Epidermal melanocyte (primary cell): ENCODE measurements around the gene MOB4.
"Not testable (repeated sequence)": the region's sequence is repeated elsewhere in the genome, so short reads cannot be mapped to it uniquely, and the experiment has no call there.

ENCODE experiments used
- DNase-seq: peaks from one replicate; pipeline ENCODE4 v3.0.0; 2011; ENCODE audit warnings: low spot score; ENCODE audit not compliant: insufficient read length

The MOB4 gene

GRCh38 chr2:197515739-197516392 lies at the start of gene MOB4:
MOB4 (plus strand) TSS chr2:197516066; CDS start chr2:197516087, 21 bp downstream.
- DNase-seq = peak; percentile 73

- DNase-seq = no peak
Observed at GRCh38 chr2:197472166-197472565, 43.7 kb upstream of the MOB4 start.

DNA sequence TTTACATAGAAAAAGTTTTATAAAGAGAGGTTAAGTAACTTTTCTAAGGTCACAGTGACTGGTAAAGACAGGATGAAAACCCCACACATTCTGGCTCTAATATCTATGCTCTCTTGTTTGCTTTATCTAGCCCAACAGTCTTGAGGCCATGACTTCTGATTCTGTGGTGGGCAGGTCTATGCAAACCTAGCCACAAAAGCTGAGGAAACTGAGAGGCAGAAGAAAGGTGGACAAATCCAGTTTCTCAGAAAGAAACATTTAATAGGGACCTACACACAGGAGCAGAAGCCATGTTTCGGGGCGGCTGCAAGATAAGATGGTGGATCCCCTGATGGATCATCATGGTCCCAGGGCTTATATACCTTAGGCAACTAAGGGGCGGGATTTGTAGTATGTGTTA lies 38.1 kb upstream of the MOB4 start:
- DNase-seq = no peak

GRCh38 chr2:197480165-197481036 lies 35.5 kb upstream of the MOB4 start:
- DNase-seq = no peak

GRCh38 chr2:197484248-197484647 lies 31.6 kb upstream of the MOB4 start:
- DNase-seq = not testable (repeated sequence)

GRCh38 chr2:197486175-197486574 lies 29.7 kb upstream of the MOB4 start:
- no peak for DNase-seq

DNA sequence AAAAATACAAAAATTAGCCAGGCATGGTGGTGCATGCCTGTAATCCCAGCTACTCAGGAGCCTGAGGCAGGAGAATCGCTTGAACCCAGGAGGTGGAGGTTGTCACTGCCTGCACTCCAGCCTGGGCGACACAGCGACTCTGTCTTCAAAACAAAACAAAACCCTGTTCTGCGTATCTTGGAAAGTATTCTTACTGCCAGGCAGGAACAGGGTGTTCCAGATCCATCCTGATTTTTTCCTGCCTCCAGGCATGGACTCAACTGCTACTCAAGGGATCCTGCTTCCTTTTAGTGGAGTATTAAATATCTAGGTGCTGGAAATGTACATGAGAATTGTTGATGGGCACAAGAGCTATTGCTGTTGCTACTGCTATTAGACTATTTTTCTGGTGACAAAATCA lies 28.5 kb upstream of the MOB4 start:
- DNase-seq = no peak

DNA sequence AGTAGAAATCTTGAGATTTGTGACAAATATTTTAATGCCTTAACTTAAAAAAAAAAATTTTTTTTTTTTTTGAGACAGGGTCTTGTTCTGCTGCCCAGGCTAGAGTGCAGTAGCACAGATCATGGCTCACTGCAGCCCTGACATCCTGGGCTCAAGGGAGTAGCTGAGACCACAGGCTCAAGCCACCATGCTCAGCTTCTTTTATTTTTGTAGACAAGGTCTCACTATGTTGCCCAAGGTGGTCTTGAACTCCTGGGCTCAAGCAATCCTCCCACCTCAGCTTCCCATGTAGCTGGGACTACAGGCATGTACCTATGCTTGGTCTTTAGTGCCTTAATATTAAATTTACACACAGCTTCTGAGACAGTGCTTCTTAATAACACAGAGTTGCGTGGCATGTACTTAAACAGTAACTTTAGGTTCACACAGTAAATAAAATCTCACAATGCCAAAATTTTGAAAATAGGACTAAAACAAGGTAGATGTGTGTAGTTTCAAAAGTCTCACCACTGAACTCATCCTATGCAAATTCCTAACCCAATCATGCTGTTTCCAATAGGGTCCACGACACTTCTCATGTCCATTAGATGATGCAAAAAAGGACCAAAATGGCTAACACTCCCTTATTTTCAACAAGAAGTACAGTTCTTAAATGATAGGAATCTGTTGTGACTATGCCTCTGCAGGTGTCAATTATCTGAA lies 20.3 kb upstream of the MOB4 start:
- no peak for DNase-seq

GRCh38 chr2:197496695-197497094 lies 19.2 kb upstream of the MOB4 start:
- DNase-seq = no peak

GRCh38 chr2:197497326-197497725 lies 18.5 kb upstream of the MOB4 start:
- DNase-seq = no peak

DNA sequence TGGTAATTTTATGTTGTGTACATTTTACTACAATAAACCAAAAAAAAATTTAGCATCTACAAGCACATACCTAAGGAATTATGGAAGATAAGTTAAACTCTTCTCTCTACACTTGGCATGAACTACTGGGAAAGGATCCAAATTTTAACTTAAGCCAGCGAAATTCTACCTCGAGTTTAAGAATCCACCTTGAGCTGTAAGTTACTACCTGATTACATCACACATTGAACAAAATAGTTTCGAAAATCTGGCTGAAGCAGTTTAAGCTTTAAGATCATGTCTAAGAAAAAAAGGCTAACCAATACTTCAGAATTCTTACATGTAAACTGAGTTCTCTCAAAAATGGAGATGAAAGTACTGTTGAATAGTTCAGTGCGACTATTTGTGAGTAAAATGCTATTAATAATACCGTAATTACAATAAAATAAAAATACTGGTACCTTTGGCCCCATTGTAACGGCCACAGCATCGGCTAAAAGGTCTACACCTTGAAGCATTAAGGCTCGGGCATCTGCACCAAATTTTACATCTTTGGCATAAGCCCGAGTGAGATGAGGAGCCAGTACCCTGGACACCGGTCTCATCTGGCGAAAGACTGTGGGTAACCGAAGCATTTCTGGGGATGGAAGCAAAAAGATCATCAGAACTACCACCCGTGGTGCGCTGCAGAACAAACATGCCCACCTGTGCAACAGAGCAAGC lies 17.5 kb upstream of the MOB4 start:
- DNase-seq = no peak

DNA sequence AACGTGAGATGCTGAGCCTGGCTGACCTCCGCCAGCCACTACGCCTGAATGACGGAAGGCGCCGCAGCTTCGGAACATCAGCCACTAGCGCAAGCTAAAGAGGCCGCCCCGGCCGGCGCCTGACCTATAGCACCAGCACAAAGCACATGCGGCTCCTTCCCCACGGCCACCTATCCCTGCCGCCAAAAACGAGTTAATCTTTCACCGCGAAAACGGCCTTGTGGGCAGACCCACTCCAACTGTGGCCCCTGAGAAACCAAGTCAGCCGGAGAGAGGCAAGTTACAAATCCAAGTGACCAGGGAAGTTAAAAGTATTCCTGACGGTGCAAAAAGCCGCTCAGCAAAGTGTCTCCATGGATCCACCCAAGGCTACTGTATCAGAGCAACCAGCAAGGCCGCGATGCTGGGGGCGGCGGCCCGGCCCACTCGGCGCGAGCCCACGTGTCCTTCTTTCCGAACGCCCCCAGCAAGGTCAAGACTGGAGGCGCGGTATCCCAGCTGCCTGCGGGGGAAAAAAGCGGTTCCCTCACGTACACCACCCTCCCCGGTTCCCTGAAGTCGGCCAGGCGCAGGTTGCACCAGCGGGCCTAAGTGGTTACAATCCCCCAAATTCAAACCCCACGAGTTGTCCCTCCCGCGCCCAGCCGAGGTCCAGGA lies 16.8 kb upstream of the MOB4 start:
- DNase-seq = no peak

GRCh38 chr2:197499594-197500502 lies 16.0 kb upstream of the MOB4 start, which contains the start of the genes HSPD1 and HSPE1:
HSPD1 (minus strand) TSS chr2:197499840; CDS start chr2:197498848, 992 bp downstream.
HSPE1 (plus strand) TSS chr2:197500379; CDS start chr2:197500437, 58 bp downstream.
- peak; percentile 90 for DNase-seq

- DNase-seq = no peak
Observed at GRCh38 chr2:197500503-197501131, 15.2 kb upstream of the MOB4 start.

- no peak for DNase-seq
Observed at GRCh38 chr2:197502201-197502600, 13.7 kb upstream of the MOB4 start.

DNA sequence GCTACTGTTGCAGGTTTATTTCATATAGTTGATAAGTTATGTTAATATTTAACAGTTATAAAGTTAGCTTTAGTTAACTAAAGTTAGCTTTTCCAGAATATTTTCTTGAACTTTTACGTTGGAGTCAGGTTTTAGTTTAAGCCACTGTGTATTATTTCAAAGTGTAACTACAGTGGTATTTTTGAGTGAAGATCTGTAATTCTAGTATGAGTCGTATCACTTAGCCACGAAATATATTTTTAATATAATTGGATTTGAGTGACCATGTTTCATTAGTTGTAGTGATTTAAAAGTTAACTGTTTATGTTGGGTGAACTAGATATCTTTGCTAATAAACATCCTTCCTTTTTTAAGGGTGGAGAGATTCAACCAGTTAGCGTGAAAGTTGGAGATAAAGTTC lies 13.2 kb upstream of the MOB4 start:
- DNase-seq = no peak

DNA sequence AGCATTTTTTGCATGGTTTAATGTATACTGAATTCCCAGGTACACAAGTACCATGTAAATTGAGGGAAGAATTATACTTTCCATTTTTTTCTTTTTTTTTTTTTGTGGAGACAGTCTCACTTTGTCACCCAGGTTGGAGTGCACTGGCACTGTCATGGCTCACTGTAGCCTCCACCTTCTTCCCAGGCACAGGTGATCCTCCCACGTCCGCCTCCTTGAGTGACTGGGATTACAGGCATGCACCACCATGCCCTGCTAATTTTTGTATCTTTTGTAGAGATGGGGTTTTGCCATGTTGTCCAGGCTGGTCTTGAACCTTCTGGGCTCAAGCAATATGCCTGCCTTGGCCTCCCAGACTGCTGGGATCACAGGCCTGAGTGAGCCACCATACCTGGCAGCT lies 11.9 kb upstream of the MOB4 start:
- DNase-seq = no peak

- DNase-seq = no peak
Observed at GRCh38 chr2:197504512-197504911, 11.4 kb upstream of the MOB4 start.

DNA sequence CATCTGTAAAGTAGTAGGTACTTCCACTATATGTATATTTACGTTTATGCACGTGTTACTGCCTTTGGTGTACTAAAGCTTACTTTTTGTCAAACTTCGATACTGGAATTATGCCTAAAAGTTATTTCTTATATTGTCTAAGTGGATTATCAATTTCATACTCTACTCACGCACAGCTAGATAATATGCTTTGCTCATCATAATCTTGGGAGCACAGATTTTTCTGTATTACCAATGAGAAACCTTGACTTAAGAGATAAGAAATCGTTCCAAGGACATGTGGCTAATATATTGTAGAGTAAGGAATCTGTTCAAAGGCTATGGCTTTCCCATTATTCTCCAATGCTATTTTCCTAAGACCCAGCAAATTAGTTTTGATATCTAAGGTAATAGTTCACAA lies 9.2 kb upstream of the MOB4 start:
- no peak for DNase-seq
